Activated B cell treated with CpG ODN at 0.5 μM for 24 hours (primary cell): ENCODE measurements around the gene PHF2. TPM values are rescaled to one million over a fixed set of nuclear protein-coding genes. Genes with fewer than 3 reads are reported as not detected.

ENCODE experiments used
- ATAC-seq: fragments of 200-7000 bp; cut with Tn5 transposase; one replicate; pipeline ENCODE4 v1.10.0; 2021; ENCODE audit warnings: low read depth, mild to moderate bottlenecking, moderate library complexity
- CTCF ChIA-PET: fragments of 350-600 bp; sonication (Branson Sonifier 250); formaldehyde crosslinking; loops from one replicate; lab custom pipeline; 2021; ENCODE audit warnings: antibody characterized with exemption; lab: Charles Lee
- POLR2A ChIA-PET: fragments of 350-600 bp; sonication (Branson Sonifier 250); formaldehyde crosslinking; loops from one replicate; lab custom pipeline; 2021; ENCODE audit warnings: antibody characterized with exemption; lab: Charles Lee
- DNase-seq: peaks from one replicate; pipeline ENCODE4 v3.0.0; 2022
- H3K27ac Mint-ChIP-seq: one replicate; pipeline ENCODE4 v1.8.0; 2020; ENCODE audit warnings: mixed read lengths
- H3K27me3 Mint-ChIP-seq: one replicate; pipeline ENCODE4 v1.8.0; 2021; ENCODE audit warnings: mixed read lengths
- H3K36me3 Mint-ChIP-seq: one replicate; pipeline ENCODE4 v1.8.0; 2021; ENCODE audit warnings: low read depth, mixed read lengths
- H3K4me1 Mint-ChIP-seq: one replicate; pipeline ENCODE4 v1.8.0; 2021; ENCODE audit warnings: mixed read lengths
- H3K4me3 Mint-ChIP-seq: one replicate; pipeline ENCODE4 v1.8.0; 2020; ENCODE audit warnings: mild to moderate bottlenecking, mixed read lengths
- H3K9me3 Mint-ChIP-seq: one replicate; pipeline ENCODE4 v1.8.0; 2020; ENCODE audit warnings: mixed read lengths
- CTCF ChIP-seq: fragments of 200-600 bp; IDR thresholded peaks from one replicate; pipeline ENCODE4 v1.8.0; 2022; ENCODE audit warnings: antibody characterized with exemption, mild to moderate bottlenecking
- intact Hi-C: fragments of 100-400 bp; cut with micrococcal nuclease; formaldehyde crosslinking; loops from one replicate; pipeline ENCODE4 v1.15.1; 2024
- total RNA-seq: library from RNA; stranded (reverse); gene quantifications from 2 replicates; pipeline ENCODE4 v1.2.3, GENCODE V29; 2022

The PHF2 gene
- total RNA-seq, 1 donor from 2014 or later: 18.2 TPM

GRCh38 chr9:93649610-93650261, 73.4 kb downstream of the PHF2 start:
- CTCF ChIA-PET: no interaction called here
- intact Hi-C loops: no loop called here
- DNase-seq (no peak), ATAC-seq (no peak)
- Mint-ChIP-seq H3K4me3 (no peak overlapping the region), H3K9me3 (no peaks in the 10 kb centered on the region), H3K27me3 (no peaks in the 10 kb centered on the region), H3K36me3 (peaks cover 61% of the 10 kb centered on the region), H3K27ac (no peak overlapping the region), H3K4me1 (no peaks in the 10 kb centered on the region)
- no peak for TF ChIP-seq CTCF
- POLR2A ChIA-PET: no interaction called here

DNA sequence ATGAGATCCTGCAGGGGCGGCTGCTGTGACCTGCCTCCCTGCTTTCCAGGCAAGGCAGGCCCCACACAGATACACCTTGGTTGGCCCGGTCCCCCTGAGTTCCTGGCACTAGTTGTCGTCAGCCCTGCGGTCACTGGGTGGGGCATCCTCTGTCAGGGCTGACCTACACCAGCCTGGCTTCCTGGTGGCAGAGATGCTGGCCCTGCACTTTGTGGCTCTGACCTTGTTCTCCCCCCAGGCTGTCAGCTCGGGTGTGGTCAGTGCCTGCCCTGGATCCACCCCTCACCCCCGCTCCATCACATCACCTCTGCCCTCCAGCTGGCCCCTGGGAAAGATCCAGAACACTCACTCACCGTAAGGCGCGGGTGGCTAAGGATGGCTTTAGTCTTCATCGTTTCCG, 74.1 kb downstream of the PHF2 start:
- no peak for TF ChIP-seq CTCF
- Mint-ChIP-seq H3K9me3 (no peaks in the 10 kb centered on the region), H3K36me3 (peaks cover 67% of the 10 kb centered on the region), H3K27me3 (no peaks in the 10 kb centered on the region), H3K4me3 (no peak overlapping the region), H3K27ac (no peak overlapping the region), H3K4me1 (no peaks in the 10 kb centered on the region)
- intact Hi-C loops: no loop called here
- POLR2A ChIA-PET: no interaction called here
- ATAC-seq (no peak), DNase-seq (no peak)
- CTCF ChIA-PET: no interaction called here

- DNase-seq (no peak), ATAC-seq (no peak)
- Mint-ChIP-seq H3K36me3 (peaks cover 60% of the 10 kb centered on the region), H3K27me3 (no peaks in the 10 kb centered on the region), H3K9me3 (no peaks in the 10 kb centered on the region), H3K27ac (no peak overlapping the region), H3K4me1 (no peaks in the 10 kb centered on the region), H3K4me3 (no peak overlapping the region)
- POLR2A ChIA-PET: interaction anchor here (0.6 kb wide), 1 partner anchor 39 kb away, joined by 3 read pairs; no protein-coding TSS in a partner anchor
- CTCF ChIA-PET: no interaction called here
- intact Hi-C loops: no loop called here
- no peak for TF ChIP-seq CTCF
These were observed 75.2 kb downstream of the PHF2 start for GRCh38 chr9:93651521-93651950.

DNA sequence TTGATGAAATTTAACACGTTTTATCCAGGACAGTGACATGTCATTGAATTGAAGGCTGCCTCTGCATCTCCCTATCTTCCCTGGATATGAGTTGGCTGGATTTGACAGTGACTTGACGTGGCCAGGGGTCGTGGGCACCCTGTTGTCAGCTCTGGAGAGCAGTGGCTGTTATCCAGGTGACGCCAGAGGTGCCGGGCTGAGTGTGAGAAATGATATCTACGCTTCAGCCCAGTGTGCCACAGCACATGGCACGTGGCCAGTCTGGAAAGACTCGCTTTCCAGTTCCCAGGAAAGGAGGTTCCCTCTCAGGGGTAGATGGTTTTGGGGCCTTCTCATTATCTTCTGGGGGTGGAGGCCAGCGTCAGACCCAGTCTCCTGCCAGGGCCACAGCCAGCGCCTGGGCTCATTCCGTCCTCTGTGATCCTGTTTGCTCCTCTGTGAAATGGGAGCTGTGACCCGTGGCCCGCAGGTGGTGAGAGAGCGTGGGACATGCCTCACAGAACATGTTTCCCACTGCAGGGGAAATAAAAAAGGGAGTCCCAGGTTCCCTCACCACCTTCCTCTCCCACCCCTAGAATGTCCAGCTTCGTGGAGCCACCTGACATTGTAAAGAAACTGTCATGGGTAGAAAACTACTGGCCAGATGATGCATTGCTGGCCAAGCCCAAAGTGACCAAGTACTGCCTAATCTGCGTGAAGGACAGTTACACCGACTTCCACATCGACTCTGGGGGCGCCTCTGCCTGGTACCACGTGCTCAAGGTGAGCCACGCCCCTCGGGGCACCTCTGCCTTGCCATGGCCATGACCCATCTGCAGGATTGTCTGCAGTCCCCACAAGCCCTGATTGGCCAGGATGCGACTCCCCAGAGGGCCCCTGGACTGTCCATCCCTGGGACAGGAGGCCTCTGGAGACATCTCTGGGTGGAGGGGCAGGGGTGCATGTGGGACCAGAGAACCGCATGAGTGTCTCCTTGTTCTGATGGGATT, 76.5 kb downstream of the PHF2 start:
- no peaks in the 10 kb centered on the region for H3K9me3 Mint-ChIP-seq
- H3K36me3 Mint-ChIP-seq: peaks cover 59% of the 10 kb centered on the region
- ChIA-PET POLR2A (no interaction called here), CTCF (no interaction called here)
- ATAC-seq: no peak
- no peak for TF ChIP-seq CTCF
- DNase-seq: no peak
- H3K27ac Mint-ChIP-seq: no peak overlapping the region
- H3K27me3 Mint-ChIP-seq: no peaks in the 10 kb centered on the region
- intact Hi-C loops: no loop called here
- no peaks in the 10 kb centered on the region for H3K4me1 Mint-ChIP-seq
- no peak overlapping the region for H3K4me3 Mint-ChIP-seq

GRCh38 chr9:93653760-93654159, 77.4 kb downstream of the PHF2 start:
- intact Hi-C loops: no loop called here
- no peak for TF ChIP-seq CTCF
- CTCF ChIA-PET: no interaction called here
- DNase-seq (no peak), ATAC-seq (no peak)
- Mint-ChIP-seq H3K36me3 (peaks cover 57% of the 10 kb centered on the region), H3K4me3 (no peak overlapping the region), H3K4me1 (no peaks in the 10 kb centered on the region), H3K27me3 (no peaks in the 10 kb centered on the region), H3K27ac (no peak overlapping the region), H3K9me3 (no peaks in the 10 kb centered on the region)
- POLR2A ChIA-PET: no interaction called here
